GM12874 (cell line): ENCODE measurements around the gene STAM2.

ENCODE experiments used
- CTCF ChIP-seq: IDR thresholded peaks from 2 replicates; pipeline ENCODE4 v1.5.1; 2011; ENCODE audit warnings: low read depth, mild to moderate bottlenecking, control low read depth, low read length, moderate library complexity; ENCODE audit not compliant: insufficient read depth

STAM2 gene

DNA sequence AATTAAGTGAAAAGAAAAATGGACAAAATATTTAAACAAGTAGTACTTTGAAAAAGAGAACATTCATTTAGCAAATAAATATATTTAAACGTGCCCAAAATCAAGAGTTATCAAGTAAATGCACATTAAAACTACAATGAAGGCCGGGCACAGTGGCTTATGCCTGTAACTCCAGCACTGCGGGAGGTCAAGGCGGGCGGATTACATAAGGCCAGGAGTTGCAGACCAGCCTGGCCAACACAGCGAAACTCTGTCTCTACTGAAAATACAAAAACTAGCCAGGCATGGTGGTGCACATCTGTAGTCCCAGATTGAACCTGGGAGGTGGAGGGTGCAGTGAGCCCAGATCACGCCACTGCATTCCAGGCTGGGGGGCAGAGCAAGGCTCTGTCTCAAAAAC, 9.8 kb downstream of the STAM2 start:
- TF ChIP-seq CTCF, result no peak

- no peak for TF ChIP-seq CTCF
These were observed 10.3 kb downstream of the STAM2 start for GRCh38 chr2:152165306-152165705.

- no peak for TF ChIP-seq CTCF
These were observed 13.4 kb downstream of the STAM2 start for GRCh38 chr2:152162141-152162540.

DNA sequence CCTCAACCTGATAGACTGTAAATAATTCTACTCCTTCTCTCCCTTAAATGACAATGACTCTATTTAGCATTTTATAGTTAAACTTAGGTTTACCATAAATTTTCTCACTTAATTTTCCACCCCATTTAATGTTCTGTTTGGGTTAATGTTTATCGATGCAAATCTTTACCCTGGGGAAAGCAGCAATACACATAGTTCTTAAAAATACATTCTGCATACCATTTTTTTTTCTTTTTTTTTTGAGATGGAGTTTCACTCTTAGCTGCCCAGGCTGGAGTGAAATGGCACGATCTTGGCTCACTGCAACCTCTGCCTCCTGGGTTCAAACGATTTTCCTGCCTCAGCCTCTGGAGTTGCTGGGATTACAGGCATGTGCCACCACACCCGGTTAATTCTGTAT, 14.0 kb downstream of the STAM2 start:
- no peak for TF ChIP-seq CTCF

DNA sequence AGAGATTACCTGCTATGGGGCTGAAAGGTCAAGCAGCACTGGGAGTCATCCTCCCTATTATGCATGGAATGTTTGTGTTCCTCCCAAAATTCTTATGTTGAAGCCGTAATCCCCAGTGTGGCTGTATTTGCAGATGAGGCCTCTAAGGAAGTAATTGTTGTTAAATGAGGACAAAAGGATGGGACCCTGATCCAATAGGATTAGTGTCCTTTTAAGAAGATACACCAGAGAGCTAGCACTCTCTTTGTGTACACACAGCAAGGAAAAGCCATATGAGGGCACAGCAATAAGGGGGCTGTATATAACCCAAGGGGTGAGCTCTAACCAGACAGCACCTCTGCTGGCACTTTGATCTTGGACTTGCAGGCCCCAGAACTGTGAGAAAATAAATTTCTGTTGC, 18.3 kb downstream of the STAM2 start:
- TF ChIP-seq CTCF, result no peak

- no peak for TF ChIP-seq CTCF
These were observed 20.4 kb downstream of the STAM2 start for GRCh38 chr2:152155209-152155608.

- TF ChIP-seq CTCF, result no peak
These were observed 21.1 kb downstream of the STAM2 start for GRCh38 chr2:152154462-152154861.

GRCh38 chr2:152134488-152135280, 40.9 kb downstream of the STAM2 start:
- no peak for TF ChIP-seq CTCF
